Measurements from ENCODE around the gene GRID1.

DNA sequence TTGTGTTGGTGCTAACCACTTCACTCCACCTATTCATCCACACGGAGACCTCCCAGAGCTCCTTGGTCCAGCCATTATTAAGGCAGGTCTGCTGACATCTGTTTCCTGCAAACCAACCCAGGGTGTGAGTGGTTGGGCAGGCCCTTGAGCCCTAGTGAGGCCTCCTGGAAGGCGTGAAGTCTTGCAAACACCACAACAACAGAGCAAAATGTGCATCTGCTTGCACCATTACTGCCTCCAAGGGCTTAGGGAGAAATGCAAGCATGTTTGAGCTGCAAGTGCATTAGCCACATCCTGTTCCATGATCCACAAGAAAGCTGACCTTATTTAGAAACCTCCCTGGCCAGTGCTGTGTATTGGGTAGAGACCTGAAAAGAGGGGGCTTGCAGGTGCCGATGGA lies 325.5 kb downstream of the GRID1 start:
- TF ChIP-seq CTCF (IDR thresholded peaks at IDR 0.05 in 2 of 3, conservative IDR thresholded peaks at IDR 0.05 in 1 of 3; ENCODE audit: borderline replicate concordance in 1 of 3, insufficient read depth in 1 of 3, low read depth in 2 of 3, low read length in 2 of 3) (no peak), EZH2 (IDR thresholded peaks at IDR 0.05) (no peak), SIN3A (IDR thresholded peaks at IDR 0.05; ENCODE audit: low read depth) (no peak), POLR2AphosphoS5 (IDR thresholded peaks at IDR 0.05; ENCODE audit: low read depth, low read length) (no peak), POLR2A (IDR thresholded peaks at IDR 0.05; ENCODE audit: borderline replicate concordance, extremely low read depth, insufficient read depth, insufficient read length) (no peak)

Data from HCT116 (cell line).